ENCODE data around the gene ABCC4.
"Not testable (repeated sequence)": the region's sequence is repeated elsewhere in the genome, so short reads cannot be mapped to it uniquely, and the experiment has no call there.

ABCC4 gene

DNA sequence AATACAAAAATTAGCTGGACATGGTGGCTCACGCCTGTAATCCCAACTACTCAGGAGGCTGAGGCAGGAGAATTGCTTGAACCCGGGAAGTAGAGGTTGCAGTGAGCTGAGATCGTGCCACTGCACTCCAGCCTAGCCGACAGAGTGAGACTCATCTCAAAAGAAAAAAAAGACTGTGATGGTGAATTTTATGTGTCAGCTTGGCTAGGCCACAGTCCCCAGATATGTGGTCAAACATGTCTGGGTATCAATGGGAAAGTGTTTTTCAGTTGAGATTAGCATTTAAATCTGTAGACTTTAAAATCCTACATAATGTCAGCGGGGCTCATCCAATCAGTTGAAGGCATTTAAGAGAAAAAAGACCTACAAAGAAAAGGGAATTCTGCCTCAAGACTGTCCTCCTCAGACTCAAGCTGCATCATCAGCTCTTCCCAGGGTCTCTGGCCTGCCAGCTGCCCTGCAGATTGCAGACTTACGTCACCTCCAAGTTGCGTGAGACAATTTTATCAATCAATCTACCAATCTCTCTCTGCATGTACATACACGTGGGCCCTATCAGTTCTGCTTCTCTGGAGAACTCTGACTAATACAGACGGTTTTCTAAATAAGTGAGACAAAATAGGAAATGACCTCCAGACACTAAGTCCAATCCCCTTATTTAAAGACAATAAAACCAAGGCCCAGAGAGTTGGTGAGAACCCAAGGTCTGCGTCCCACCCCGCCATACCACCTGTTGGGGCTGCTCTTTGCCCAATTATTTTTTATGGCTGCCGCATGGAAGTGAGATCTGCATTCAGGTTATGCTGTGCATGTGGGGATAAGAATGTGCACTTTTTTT lies 99.2 kb downstream of the ABCC4 start:
- in situ Hi-C loops (cut with HindIII; ENCODE audit: low sequenced_read_pairs) = no loop called here

DNA sequence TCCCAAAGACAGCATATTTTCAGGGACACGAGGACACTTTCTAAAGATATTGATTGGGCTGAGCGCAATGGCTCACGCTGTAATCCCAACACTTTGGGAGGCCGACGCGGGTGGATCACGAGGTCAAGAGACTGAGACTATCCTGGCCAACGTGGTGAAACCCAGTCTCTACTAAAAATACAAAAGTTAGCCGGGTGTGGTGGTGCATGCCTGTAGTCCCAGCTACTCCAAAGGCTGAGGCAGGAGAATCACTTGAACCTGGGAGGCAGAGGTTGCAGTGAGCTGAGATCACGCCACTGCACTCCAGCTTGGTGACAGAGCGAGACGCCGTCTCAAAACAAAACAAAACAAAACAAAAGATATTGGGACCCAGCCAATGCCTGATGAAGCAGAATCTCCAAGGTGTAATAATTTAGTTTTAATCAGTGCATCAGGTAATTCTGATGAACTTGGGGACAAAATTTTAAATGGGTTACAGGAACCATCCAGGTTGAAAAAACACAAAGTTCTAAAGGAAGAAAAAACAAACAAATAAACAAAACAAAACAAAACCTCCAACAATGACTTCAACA lies 100.8 kb downstream of the ABCC4 start:
- in situ Hi-C loops (cut with HindIII; ENCODE audit: low sequenced_read_pairs) = not testable (repeated sequence)

DNA sequence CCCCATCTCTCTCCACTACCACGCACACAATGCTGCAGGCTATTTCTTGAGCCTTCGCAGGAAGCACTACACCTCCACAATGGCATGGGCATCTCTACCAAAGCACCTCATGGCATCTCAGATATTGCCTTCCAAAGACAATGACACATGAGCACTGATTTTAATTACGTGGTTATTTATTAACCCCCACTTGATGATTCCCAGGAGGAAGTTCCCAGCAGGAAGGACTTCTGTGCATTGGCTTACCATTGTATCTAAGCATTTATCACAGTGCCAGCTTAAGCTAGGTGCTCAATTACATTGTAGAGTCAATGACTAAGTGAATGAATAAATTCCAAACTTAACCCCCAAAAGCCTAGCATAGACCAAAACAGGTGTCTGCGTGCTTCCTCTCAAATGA lies 101.4 kb downstream of the ABCC4 start:
- in situ Hi-C loops (cut with HindIII; ENCODE audit: low sequenced_read_pairs) = loop anchor here (25.0 kb wide), 1 partner anchor 187 kb away; no protein-coding TSS in a partner anchor

DNA sequence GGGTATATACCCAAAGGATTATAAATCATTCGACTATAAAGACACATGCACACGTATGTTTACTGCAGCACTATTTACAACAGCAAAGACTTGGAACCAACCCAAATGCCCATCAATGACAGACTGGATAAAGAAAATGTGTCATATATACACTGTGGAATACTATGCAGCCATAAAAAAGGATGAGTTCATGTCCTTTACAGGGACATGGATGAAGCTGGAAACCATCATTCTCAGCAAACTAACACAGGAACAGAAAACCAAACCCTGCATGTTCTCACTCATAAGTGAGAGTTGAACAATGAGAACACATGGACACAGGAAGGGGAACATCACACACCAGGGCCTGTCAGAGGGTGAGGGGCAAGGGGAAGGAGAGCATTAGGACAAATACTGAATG lies 102.6 kb downstream of the ABCC4 start:
- in situ Hi-C loops (cut with HindIII; ENCODE audit: low sequenced_read_pairs) = loop anchor here (25.0 kb wide), 1 partner anchor 189 kb away; no protein-coding TSS in a partner anchor

DNA sequence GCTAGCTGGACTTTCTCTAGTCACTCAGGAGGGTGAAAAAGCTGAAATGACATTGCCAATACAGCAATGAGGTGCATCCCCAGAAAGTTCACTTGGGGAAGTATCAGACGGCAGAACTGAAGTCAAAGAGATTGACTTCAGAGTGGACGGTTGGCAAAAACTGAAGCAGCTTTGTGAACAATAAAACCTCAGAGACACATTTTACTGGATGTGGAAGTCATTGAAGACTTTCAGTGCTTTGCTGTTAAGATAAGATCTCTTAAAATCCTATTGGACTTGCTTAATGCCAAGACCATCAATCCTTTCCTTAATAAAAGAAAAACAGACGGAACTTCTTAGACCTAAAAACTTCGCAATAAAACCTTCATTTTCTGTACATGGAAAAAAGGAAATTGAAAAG lies 103.7 kb downstream of the ABCC4 start:
- in situ Hi-C loops (cut with HindIII; ENCODE audit: low sequenced_read_pairs) = loop anchor here (25.0 kb wide), 1 partner anchor 190 kb away; no protein-coding TSS in a partner anchor

DNA sequence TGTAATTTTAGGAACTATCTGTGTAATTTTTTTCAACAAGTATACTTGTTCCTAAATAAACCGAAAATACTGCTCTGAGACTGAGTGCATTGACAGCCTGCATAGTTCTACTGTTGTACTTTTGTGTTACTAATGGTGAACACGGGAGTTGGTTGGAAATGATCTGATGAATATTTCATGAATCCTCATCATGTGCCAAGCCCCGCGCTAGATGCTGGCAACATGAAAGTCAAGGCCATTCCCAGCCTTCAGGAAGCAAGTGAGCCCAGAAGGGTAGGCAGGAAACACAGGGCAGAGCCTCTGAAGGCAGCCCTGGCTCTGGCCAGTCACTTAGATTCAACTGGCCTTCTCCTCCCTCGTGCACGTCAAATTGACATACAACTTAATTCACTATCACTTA lies 106.1 kb downstream of the ABCC4 start:
- in situ Hi-C loops (cut with HindIII; ENCODE audit: low sequenced_read_pairs) = loop anchor here (25.0 kb wide), 1 partner anchor 192 kb away; no protein-coding TSS in a partner anchor

DNA sequence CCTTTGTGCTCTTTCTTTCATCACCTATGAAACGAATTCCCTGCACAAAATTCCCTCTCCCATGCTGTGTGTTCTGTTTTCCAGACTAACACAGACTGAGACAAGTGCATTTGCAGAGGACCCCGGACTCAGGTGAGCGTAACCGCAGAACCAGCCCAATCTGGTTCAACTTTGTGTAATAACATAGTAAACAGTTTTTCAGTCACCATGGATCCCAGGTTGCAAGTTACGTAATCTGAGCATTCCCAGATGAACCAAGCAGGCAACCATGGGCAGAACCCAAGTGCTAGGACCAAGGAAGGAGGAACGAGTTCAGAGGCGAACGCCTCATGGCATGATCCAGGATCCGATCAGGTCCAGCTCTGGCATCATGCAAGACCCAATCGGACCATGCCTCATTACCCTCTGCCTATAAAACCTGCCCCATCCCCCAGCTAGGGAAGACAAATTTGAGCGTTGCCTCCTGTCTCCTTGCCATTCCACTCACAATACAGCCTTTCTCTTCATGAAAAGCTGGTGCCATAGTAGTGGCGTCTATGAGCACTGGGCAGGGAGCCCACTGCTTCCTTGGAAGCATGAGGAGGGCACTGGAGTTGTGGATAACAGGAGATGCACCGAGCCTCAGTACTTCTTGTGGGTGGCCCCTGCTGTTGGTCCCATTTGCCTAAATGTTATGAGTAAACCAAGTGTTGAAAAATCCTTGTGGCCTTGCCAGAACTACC lies 107.6 kb downstream of the ABCC4 start:
- in situ Hi-C loops (cut with HindIII; ENCODE audit: low sequenced_read_pairs) = loop anchor here (25.0 kb wide), 1 partner anchor 194 kb away; no protein-coding TSS in a partner anchor

DNA sequence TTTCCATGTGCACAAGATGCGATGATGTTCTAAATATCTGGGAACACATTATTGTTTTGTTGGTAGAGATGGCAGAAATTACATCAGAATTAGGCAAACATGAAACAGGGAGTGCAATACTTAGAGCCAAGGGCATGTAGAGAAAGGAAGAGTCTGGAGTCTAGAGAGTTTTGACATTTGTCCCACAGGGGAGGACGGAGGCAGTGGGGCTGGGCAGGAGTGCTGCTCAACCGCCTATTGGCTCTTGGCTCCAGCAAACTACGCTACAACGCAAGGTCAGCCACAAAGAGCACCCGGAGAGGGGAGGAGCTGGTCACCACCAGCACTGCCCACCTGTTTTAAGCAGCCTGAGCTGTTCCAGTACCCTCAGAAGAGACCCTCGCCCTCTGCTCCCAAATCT lies 108.3 kb downstream of the ABCC4 start:
- in situ Hi-C loops (cut with HindIII; ENCODE audit: low sequenced_read_pairs) = loop anchor here (25.0 kb wide), 1 partner anchor 194 kb away; no protein-coding TSS in a partner anchor

DNA sequence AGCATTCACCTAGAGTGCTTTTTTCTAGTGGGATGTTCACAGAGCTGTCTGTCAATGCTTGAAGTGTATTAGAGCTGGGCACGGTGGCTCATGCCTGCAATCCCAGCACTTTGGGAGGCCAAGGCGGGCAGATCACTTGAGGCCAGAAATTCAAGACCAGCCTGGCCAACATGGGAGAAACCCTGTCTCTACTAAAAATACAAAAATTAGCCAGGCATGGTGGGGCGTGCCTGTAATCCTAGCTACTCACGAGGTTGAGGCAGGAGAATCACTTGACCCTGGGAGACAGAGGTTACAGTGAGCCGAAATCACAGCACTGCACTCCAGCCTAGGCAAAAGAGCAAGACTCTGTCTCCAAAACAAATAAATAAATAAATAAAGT lies 108.7 kb downstream of the ABCC4 start:
- in situ Hi-C loops (cut with HindIII; ENCODE audit: low sequenced_read_pairs) = loop anchor here (25.0 kb wide), 1 partner anchor 195 kb away; no protein-coding TSS in a partner anchor

DNA sequence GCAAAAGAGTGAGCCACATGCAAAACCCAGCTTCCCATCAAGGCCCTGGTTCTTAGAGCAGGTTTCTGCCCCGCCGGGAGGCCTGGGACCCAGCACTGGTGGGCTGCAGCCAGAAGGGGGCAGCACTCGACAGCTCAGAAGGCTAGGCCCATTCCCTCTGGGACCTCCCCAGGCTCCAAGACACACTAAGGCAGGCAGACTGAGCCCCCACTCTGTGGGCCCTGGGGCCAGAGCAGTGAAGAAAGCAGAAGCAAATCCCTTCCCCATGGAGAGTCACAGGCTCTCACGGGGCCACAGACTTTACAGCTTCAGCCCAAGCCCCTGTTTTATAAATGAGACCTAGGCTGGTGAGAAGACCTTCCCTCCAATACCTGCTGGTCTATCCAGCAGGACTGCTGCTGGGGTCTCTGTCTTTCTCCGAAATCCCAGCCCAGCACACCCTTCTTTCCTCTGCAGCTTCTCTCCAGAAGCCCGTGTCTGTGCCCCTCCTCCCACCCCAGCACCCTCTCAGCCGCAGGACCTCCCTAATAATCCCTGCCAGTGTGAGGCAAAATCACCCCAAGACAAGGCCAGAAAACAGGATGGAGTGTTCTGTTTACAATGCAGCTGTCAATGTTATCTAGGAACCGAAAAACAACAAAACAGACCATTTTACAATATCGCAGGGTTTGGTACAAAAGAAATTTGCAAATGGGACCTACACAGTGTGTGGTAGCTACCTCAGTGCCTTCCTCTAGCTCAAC lies 109.3 kb downstream of the ABCC4 start:
- in situ Hi-C loops (cut with HindIII; ENCODE audit: low sequenced_read_pairs) = loop anchor here (25.0 kb wide), 1 partner anchor 195 kb away; no protein-coding TSS in a partner anchor

DNA sequence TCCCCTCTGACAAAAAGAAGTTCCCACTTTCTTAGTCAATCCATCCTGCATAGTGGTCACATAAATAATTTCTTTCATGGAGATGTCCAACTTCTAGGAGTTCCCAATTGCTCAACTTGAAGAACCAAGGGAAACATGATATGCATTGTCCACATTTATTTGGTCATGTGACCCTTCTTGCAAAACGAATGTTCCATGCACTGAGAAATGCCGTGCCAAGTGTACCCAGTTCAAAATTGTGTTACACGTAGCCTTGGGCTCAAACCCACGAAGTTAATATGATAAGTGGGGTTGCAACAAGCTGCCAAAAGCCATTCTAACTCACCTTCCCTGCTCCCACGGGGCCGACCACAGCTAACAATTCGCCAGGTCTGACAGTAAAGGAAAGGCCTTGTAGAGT lies 113.1 kb downstream of the ABCC4 start:
- in situ Hi-C loops (cut with HindIII; ENCODE audit: low sequenced_read_pairs) = loop anchor here (25.0 kb wide), 1 partner anchor 199 kb away; no protein-coding TSS in a partner anchor

DNA sequence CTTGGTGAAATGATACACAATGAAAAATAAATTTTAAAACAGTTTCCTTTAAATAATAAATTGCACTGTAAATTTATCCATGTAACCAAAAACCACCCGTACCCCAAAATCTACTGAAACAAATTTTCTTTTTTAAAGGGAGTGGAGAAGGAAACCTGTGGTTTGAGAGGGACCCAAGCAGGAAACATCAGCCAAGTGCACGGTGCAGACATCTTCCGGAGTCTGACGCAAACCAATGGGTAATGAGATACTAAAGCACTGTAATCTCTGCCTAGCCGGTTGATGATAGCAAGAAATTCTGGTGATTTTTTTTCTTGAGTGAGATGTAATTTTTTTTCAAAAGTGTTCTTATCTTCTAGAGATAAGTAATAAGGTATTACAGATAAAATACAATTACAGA lies 115.4 kb downstream of the ABCC4 start:
- in situ Hi-C loops (cut with HindIII; ENCODE audit: low sequenced_read_pairs) = loop anchor here (25.0 kb wide), 1 partner anchor 201 kb away; no protein-coding TSS in a partner anchor

DNA sequence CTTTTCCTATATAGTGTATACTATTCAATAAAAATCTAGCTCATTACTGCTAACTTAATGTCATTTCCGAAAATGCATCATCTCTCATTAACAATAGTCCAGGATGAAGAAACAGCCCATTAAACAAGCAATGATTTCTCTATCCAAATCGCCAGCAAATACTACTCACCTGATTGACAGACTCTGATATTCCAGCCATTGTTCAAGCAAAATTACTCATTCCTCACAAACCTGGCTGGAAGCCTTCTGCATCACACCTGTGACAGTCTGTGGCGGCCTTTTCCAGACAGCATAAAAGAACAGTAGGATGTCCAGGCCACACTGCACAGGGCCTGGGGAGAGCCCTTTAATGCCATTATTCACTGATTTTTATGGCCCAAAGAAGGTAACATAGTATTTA lies 115.9 kb downstream of the ABCC4 start:
- in situ Hi-C loops (cut with HindIII; ENCODE audit: low sequenced_read_pairs) = loop anchor here (25.0 kb wide), 1 partner anchor 202 kb away; no protein-coding TSS in a partner anchor

DNA sequence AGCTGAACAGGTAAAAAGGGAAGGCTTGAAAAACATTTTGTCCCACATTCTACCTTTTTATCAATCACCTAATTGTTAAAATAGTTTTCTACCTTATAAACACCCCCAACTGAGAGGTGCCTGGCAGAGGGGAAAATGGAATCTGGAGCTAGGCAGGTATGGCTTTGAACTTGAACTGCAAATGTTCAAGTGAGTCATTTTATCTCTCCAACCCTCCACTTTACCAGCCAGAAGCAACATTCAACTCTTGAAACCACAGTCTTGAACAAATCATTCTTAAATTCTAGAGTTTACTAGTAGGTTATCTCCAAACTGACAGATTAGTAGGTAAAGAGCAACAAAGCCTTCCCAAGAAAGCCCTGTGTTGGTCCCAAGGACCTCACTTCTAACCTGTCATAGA lies 116.9 kb downstream of the ABCC4 start:
- in situ Hi-C loops (cut with HindIII; ENCODE audit: low sequenced_read_pairs) = loop anchor here (25.0 kb wide), 1 partner anchor 203 kb away; no protein-coding TSS in a partner anchor

DNA sequence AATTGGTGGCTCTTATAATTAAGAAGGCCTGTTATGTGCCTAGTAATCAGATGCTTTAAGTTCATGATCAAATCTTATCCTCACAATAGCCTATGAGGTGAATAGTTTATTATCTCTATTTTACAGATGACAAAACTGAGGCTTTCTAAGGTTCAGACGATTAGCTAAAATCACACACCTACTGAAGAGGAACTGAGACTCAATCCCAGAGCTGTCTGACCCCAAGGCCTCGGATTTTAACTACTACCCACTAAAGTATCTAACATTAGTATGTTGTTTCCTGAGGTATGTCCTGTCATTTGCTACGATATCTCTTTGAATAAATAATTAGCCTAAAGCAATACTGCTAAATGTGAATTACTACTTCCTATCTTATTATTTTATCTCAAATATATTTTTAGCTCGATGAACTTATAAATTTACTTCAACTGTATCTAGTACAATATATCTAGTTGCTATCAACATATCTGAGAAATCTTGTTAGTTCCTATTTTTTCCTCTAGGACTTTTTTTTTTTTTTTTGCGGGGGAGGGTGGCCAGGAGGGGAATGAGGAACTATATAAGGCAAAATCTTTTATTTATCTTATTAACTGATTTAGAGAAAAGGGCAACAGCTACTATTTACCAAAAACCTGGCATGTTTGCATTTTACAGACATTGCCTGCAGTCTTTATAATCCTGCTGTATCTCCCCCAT lies 118.5 kb downstream of the ABCC4 start:
- in situ Hi-C loops (cut with HindIII; ENCODE audit: low sequenced_read_pairs) = loop anchor here (25.0 kb wide), 1 partner anchor 205 kb away; no protein-coding TSS in a partner anchor

DNA sequence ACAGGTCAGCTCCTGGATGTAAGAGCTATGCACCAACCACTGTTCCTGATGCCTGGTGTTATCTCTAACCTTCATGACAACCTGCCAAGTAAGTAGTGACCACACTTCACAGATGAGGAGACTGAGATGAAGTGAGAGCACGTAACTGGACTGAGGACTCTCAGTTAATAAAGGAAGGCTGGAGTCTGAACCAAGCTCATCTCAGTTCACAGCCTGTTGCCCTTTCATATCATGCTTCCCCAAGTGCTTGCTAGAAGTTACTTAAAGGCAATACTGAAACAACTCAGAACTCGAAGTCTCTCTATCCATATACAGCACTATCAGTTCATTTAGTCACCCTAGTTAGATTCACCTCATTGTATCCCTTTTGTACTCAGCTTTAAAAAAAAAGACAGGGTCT lies 119.7 kb downstream of the ABCC4 start:
- in situ Hi-C loops (cut with HindIII; ENCODE audit: low sequenced_read_pairs) = loop anchor here (25.0 kb wide), 1 partner anchor 206 kb away; no protein-coding TSS in a partner anchor

DNA sequence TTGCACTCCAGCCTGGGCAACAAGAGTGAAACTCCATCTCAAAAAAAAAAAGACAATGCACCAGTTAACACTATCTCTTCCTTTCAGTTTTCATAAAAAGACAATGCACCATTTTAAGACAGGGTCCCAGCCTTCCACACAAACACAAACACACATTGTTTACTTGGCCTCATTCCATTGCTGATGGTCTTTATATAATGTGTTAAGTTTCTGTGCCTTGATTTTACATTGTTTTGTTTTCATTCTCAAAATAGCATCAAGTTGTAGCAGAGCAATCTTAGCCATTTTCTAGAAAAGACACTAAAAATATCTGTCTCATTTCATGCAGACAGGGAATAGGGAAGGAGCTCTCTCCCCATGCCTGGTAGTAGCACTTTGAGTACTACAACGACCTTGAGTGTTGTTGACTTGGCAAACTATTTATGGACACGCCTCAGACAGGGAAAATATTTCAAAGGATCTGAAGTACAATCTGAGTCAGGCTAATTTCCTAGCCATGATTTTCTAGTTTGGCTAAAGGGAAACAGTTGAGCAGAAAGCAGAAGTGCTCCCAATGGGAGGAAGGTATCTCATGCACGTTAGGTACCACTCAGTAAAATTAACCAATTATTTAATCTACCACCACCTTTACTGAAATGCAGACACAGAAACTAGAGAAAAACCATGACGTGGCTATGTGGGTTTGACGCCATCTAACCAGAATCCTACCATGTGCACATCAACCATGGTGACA lies 120.6 kb downstream of the ABCC4 start:
- in situ Hi-C loops (cut with HindIII; ENCODE audit: low sequenced_read_pairs) = loop anchor here (25.0 kb wide), 1 partner anchor 207 kb away; no protein-coding TSS in a partner anchor

DNA sequence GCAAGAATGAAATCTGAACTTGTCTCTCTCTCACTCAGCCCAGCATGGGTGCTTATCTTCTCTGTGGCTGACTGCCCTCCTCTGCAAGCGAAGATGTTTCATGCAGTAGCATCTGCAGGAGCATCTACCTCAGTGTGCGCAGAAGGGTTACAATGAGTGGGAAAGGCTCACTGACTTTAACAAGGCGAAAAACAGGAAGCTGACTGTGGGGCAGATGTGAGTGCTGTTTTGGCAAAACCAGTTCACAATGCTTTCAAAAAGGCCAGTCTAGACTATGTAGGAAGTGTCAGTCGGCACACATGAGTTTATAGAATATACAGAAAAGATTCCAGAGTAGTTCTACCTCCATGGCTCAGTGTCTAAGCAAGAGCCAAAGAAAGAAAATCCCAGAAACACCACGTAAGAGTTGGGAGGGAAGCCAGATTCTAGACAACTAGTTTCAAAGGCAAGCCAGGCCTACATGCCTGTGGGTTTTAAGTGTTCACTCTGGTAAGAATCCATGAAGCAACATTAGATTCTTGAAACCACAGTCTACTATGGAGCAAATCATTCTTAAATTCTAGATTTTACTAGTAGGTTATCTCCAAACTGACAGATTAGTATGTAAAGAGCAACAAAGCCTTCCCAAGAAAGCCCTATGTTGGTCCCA lies 124.5 kb downstream of the ABCC4 start:
- in situ Hi-C loops (cut with HindIII; ENCODE audit: low sequenced_read_pairs) = loop anchor here (25.0 kb wide), 1 partner anchor 211 kb away; no protein-coding TSS in a partner anchor
